Neural progenitor cell (in vitro differentiated cells): ENCODE measurements around the gene EVL.

Experiments used
- CTCF ChIP-seq: fragments of 200-600 bp; sonication (generic); IDR thresholded peaks from 2 replicates; pipeline ENCODE4 v1.5.1; 2017; ENCODE audit warnings: antibody characterized with exemption, mild to moderate bottlenecking
- EZH2 ChIP-seq: fragments of 200-600 bp; sonication (generic); IDR thresholded peaks from 2 replicates; pipeline ENCODE4 v1.6.1; 2017; ENCODE audit warnings: antibody characterized with exemption, mild to moderate bottlenecking, moderate library complexity
- EZH2phosphoT487 ChIP-seq: fragments of 200-600 bp; sonication (generic); IDR thresholded peaks from 2 replicates; pipeline ENCODE4 v1.6.1; 2017; ENCODE audit warnings: antibody characterized with exemption

- TF ChIP-seq EZH2phosphoT487 (no peak), CTCF (no peak), EZH2 (no peak)
Observed at GRCh38 chr14:100190126-100190525, 124.9 kb downstream of the EVL start.
